ENCODE data around the gene KCNMB3.

GRCh38 chr3:179250803-179251476 lies at the start of gene KCNMB3:
- TF ChIP-seq POLR2AphosphoS5 (IDR thresholded peaks at IDR 0.05; ENCODE audit: low read depth, low read length) (no peak), REST (IDR thresholded peaks at IDR 0.05; ENCODE audit: insufficient read depth in 1 of 2, low read depth in 2 of 2, low read length in 2 of 2) (no peak), SIN3A (IDR thresholded peaks at IDR 0.05; ENCODE audit: borderline replicate concordance, insufficient read depth, low read length) (no peak), TAF1 (IDR thresholded peaks at IDR 0.05; ENCODE audit: borderline replicate concordance, insufficient read depth, low read length) (no peak)

Measured in PFSK-1 (cell line).